Measurements from ENCODE around the gene DISC1. TPM values are rescaled to one million over a fixed set of nuclear protein-coding genes. Genes with fewer than 3 reads are reported as not detected.

DISC1 gene
- total and polyA plus RNA-seq, 2 of the 13 experiments (the other 11 are each of a cell fraction or from before 2014, with no cell fraction given): 4.2 to 4.6 TPM

DNA sequence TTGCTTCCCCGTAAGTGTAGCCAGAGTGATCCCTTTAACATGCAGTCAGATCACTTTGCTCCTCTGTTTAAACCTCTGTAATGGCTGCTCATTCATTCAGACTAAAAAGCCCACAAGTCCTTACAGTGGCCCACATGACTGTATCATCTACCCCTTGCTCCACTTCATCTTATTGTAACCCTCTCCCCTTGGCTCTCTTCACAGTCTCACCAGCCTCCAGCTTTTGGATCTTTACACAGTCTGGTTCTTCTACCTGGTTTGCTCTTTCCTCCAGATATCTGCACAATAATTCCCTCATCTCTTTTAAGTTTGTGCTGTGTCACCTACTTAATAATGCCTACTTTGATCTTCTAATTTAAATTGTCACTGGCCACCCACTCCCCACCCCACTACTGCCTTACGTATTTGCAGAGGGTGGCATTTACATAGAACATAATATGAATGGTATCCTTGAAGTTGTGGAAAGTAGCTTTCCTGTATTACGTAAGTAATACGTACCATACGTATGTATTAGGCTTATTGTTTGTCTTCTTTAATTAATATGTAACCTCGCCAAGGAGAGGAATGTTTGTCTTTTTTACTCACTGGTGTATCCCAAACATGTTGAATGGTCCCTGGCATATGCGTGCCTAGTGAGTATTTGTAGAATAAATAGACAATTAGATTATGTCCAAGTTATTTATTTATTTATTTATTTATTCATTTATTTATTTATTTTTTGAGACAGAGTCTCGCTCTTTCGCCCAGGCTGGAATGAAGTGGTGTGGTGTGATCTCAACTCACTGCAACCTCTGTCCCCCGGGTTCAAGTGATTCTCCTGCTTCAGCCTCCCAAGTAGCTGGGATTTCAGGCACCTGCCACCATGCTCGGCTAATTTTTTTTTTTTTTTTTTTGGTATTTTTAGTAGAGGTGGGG, 49.5 kb upstream of the DISC1 start (continued):
- TF ChIP-seq, protein P1, sequence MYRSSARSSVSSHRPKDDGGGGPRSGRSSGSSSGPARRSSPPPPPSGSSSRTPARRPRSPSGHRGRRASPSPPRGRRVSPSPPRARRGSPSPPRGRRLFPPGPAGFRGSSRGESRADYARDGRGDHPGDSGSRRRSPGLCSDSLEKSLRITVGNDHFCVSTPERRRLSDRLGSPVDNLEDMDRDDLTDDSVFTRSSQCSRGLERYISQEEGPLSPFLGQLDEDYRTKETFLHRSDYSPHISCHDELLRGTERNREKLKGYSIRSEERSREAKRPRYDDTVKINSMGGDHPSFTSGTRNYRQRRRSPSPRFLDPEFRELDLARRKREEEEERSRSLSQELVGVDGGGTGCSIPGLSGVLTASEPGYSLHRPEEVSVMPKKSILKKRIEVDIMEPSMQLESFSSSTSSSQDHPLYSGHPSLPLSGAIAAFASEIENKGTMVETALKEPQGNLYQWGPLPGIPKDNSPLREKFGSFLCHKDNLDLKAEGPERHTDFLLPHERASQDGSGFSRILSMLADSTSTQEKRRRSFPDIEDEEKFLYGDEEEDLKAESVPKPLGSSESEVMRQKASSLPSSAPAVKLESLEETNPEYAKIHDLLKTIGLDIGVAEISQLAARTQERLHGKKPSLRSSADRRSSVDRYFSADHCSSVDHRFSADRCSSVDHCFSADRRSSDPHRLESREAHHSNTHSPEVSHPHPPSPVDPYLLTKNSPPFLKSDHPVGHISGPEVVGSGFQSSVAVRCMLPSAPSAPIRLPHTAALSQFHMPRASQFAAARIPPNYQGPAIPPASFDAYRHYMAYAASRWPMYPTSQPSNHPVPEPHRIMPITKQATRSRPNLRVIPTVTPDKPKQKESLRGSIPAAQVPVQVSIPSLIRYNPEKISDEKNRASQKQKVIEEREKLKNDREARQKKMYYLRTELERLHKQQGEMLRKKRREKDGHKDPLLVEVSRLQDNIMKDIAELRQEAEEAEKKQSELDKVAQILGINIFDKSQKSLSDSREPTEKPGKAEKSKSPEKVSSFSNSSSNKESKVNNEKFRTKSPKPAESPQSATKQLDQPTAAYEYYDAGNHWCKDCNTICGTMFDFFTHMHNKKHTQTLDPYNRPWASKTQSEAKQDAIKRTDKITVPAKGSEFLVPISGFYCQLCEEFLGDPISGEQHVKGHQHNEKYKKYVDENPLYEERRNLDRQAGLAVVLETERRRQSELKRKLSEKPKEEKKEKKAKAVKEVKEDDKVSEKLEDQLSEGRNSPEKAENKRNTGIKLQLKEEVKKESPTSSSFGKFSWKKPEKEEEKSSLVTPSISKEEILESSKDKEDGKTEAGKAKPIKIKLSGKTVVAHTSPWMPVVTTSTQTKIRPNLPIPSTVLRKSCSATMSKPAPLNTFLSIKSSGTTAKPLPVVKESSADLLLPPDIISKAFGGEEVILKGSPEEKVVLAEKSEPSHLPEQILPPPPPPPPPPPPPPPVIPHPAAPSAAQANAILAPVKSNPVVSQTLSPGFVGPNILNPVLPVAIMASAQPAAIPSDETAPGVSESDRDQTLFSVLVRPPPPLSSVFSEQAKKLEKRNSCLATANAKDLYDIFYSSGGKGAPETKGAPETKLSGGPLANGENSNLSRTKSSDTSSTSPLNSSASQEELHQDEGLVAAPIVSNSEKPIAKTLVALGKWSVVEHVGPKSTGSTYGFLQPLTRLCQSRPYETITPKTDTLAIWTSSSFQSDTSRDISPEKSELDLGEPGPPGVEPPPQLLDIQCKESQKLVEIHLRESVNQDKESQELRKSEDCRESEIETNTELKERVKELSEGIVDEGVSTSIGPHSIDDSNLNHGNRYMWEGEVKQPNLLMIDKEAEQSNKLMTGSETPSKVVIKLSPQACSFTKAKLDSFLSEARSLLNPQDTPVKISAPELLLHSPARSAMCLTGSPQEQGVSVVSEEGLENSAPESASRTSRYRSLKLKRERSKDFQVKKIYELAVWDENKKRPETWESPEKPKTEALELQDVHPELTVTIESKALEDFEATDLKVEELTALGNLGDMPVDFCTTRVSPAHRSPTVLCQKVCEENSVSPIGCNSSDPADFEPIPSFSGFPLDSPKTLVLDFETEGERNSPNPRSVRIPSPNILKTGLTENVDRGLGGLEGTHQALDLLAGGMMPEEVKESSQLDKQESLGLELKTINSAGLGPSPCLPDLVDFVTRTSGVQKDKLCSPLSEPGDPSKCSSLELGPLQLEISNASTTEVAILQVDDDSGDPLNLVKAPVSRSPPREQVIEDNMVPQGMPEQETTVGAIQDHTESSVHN (CRISPR knock-in tag; IDR thresholded peaks at IDR 0.05): no peak
- peak in 1 of 2 experiments; percentile 14; a peak in 1 of 4 replicates for TF ChIP-seq EP300 (IDR thresholded peaks at IDR 0.05; ENCODE audit: low read depth in 2 of 2, low read length in 2 of 2)
- no peak for TF ChIP-seq EP300 (CRISPR knock-in tag; IDR thresholded peaks at IDR 0.05; ENCODE audit: borderline replicate concordance)
- no peak for TF ChIP-seq TOPORS (CRISPR knock-in tag; IDR thresholded peaks at IDR 0.05)
- no peak for TF ChIP-seq RFXAP (CRISPR knock-in tag; IDR thresholded peaks at IDR 0.05; ENCODE audit: borderline replicate concordance)
- no peak for TF ChIP-seq ZNF260 (CRISPR knock-in tag; IDR thresholded peaks at IDR 0.05; ENCODE audit: borderline replicate concordance, low read depth)
- no peak for TF ChIP-seq SNRNP70 (IDR thresholded peaks at IDR 0.05; ENCODE audit: low read depth, low read length)
- TF ChIP-seq EHMT2 (IDR thresholded peaks at IDR 0.05; ENCODE audit: borderline replicate concordance, low read depth, low read length): no peak
- TF ChIP-seq, protein P2, sequence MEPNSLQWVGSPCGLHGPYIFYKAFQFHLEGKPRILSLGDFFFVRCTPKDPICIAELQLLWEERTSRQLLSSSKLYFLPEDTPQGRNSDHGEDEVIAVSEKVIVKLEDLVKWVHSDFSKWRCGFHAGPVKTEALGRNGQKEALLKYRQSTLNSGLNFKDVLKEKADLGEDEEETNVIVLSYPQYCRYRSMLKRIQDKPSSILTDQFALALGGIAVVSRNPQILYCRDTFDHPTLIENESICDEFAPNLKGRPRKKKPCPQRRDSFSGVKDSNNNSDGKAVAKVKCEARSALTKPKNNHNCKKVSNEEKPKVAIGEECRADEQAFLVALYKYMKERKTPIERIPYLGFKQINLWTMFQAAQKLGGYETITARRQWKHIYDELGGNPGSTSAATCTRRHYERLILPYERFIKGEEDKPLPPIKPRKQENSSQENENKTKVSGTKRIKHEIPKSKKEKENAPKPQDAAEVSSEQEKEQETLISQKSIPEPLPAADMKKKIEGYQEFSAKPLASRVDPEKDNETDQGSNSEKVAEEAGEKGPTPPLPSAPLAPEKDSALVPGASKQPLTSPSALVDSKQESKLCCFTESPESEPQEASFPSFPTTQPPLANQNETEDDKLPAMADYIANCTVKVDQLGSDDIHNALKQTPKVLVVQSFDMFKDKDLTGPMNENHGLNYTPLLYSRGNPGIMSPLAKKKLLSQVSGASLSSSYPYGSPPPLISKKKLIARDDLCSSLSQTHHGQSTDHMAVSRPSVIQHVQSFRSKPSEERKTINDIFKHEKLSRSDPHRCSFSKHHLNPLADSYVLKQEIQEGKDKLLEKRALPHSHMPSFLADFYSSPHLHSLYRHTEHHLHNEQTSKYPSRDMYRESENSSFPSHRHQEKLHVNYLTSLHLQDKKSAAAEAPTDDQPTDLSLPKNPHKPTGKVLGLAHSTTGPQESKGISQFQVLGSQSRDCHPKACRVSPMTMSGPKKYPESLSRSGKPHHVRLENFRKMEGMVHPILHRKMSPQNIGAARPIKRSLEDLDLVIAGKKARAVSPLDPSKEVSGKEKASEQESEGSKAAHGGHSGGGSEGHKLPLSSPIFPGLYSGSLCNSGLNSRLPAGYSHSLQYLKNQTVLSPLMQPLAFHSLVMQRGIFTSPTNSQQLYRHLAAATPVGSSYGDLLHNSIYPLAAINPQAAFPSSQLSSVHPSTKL (CRISPR knock-in tag; IDR thresholded peaks at IDR 0.05): peak; percentile 73
